Esophagus squamous epithelium (tissue), 5 donors: Measurements from ENCODE around the gene EBF4. TPM values are rescaled to one million over a fixed set of nuclear protein-coding genes. Genes with fewer than 3 reads are reported as not detected.
"Not testable (repeated sequence)": the region's sequence is repeated elsewhere in the genome, so short reads cannot be mapped to it uniquely, and the experiment has no call there.

ENCODE experiments used
- DNase-seq: peaks from one replicate; lab custom pipeline; 2025; lab: John Stamatoyannopoulos, UW
- H3K27ac ChIP-seq, 4 donors: fragments of 200-600 bp; sonication (generic); one replicate each; pipeline ENCODE4 v1.5.1; 2016 to 2019; ENCODE audit warnings: mild to moderate bottlenecking in 1 of 4
- H3K27me3 ChIP-seq, 4 donors: fragments of 200-600 bp; sonication (generic); 1 replicate in 3 of 4; 2 replicates in 1 of 4; pipeline versions ENCODE4 v1.5.1 to v1.6.0; 2017 to 2021; ENCODE audit warnings: antibody characterized with exemption in 1 of 4
- H3K36me3 ChIP-seq, 3 donors: fragments of 200-600 bp; sonication (generic); one replicate each; pipeline ENCODE4 v1.5.1; 2016 to 2019
- H3K4me1 ChIP-seq, 3 donors: fragments of 200-600 bp; sonication (generic); one replicate each; pipeline ENCODE4 v1.5.1; 2017 to 2019
- H3K4me3 ChIP-seq, 4 donors: fragments of 200-600 bp; sonication (generic); 1 replicate in 3 of 4; 2 replicates in 1 of 4; pipeline ENCODE4 v1.5.1; 2016 to 2019; ENCODE audit warnings: mild to moderate bottlenecking in 2 of 4, moderate library complexity in 1 of 4
- H3K9me3 ChIP-seq, 3 donors: fragments of 200-600 bp; sonication (generic); one replicate each; pipeline ENCODE4 v1.5.1; 2016 to 2019
- CTCF ChIP-seq, 6 experiments: fragments of 450-650 bp in 4 of 6; fragments of 200-600 bp in 2 of 6; sonication (generic) in 2 of 6; IDR thresholded peaks; one replicate each; pipeline ENCODE4 v1.5.1; 2016 to 2019; ENCODE audit warnings: antibody characterized with exemption in 6 of 6, mild to moderate bottlenecking in 4 of 6, moderate library complexity in 4 of 6
- POLR2A ChIP-seq, 4 donors: fragments of 450-650 bp; IDR thresholded peaks; one replicate each; pipeline ENCODE4 v1.6.1; 2017; ENCODE audit warnings: antibody characterized with exemption in 4 of 4, mild to moderate bottlenecking in 4 of 4, moderate library complexity in 3 of 4
- WGBS, 2 donors: methylation state at CpG; one replicate each; pipeline ENCODE4 v1.1.5; 2018; 5-methylcytosine and 5-hydroxymethylcytosine counted together
- intact Hi-C: fragments of 100-400 bp; cut with DNase I; formaldehyde crosslinking; loops from one replicate; pipeline ENCODE4 v1.15.0; 2022
- total RNA-seq, 4 donors: library from RNA; depleted of rRNA; stranded (reverse); fragments of >200 nt; gene quantifications; one replicate each; pipeline ENCODE4 v1.1.0, GENCODE V29; 2016
- donor health status: DM: yes; HTN: yes; CAD: no.

The EBF4 gene
- total RNA-seq, 4 donors from 2014 or later: 3.2 to 10.4 (median 7.2) TPM

GRCh38 chr20:2680046-2680445, 12.5 kb upstream of the EBF4 start:
- H3K27ac ChIP-seq: no peak overlapping the region
- peaks cover 0 to 6% (median 0%) of the 10 kb centered on the region in 4 donors for H3K27me3 ChIP-seq
- no peak for DNase-seq
- 70 to 79% methylated on average over 4 of the region's 4 CpGs for WGBS, 2 donors
- intact Hi-C loops: no loop called here
- no peaks in the 10 kb centered on the region for H3K9me3 ChIP-seq
- H3K36me3 ChIP-seq: no peaks in the 10 kb centered on the region
- no peaks in the 10 kb centered on the region for H3K4me1 ChIP-seq
- H3K4me3 ChIP-seq: no peak overlapping the region
- TF ChIP-seq POLR2A (IDR thresholded peaks at IDR 0.05): no peak

GRCh38 chr20:2682040-2682439, 10.5 kb upstream of the EBF4 start:
- DNase-seq, H3K36me3 ChIP-seq, intact Hi-C loops, H3K4me3 ChIP-seq, H3K9me3 ChIP-seq, H3K27ac ChIP-seq, H3K4me1 ChIP-seq: not testable (repeated sequence)
- peaks cover 0 to 22% (median 0%) of the 10 kb centered on the region in 4 donors for H3K27me3 ChIP-seq
- WGBS, 2 donors: 81 to 87% methylated on average over 3 of the region's 3 CpGs

GRCh38 chr20:2684817-2685216, 7.8 kb upstream of the EBF4 start:
- DNase-seq, H3K4me3 ChIP-seq, intact Hi-C loops, H3K36me3 ChIP-seq, H3K4me1 ChIP-seq, H3K27ac ChIP-seq, H3K9me3 ChIP-seq: not testable (repeated sequence)
- WGBS, 2 donors: 61 to 80% methylated on average over 4 of the region's 4 CpGs
- peaks cover 0 to 34% (median 0%) of the 10 kb centered on the region in 4 donors for H3K27me3 ChIP-seq

- Histone ChIP-seq H3K27me3 (peaks cover 0 to 44% (median 0%) of the 10 kb centered on the region in 4 donors), H3K9me3 (no peaks in the 10 kb centered on the region), H3K27ac (no peak overlapping the region), H3K4me1 (peaks cover 0 to 16% (median 7%) of the 10 kb centered on the region in 3 donors), H3K4me3 (no peak overlapping the region), H3K36me3 (no peaks in the 10 kb centered on the region)
- TF ChIP-seq CTCF (IDR thresholded peaks at IDR 0.05): no peak
- TF ChIP-seq POLR2A (IDR thresholded peaks at IDR 0.05): no peak
- intact Hi-C loops: no loop called here
- 39 to 42% methylated on average over 6 of the region's 6 CpGs for WGBS, 2 donors
- DNase-seq: no peak
Measured at GRCh38 chr20:2687514-2687913, 5.1 kb upstream of the EBF4 start.

GRCh38 chr20:2688041-2688591, 4.5 kb upstream of the EBF4 start:
- no peak for DNase-seq
- H3K4me1 ChIP-seq: peaks cover 0 to 17% (median 7%) of the 10 kb centered on the region in 3 donors

GRCh38 chr20:2690213-2690612, 2.4 kb upstream of the EBF4 start:
- H3K27ac ChIP-seq: no peak overlapping the region
- H3K4me1 ChIP-seq: peaks cover 6 to 33% (median 14%) of the 10 kb centered on the region in 3 donors
- no peaks in the 10 kb centered on the region for H3K36me3 ChIP-seq
- no peak overlapping the region for H3K4me3 ChIP-seq
- intact Hi-C loops: no loop called here
- no peak for DNase-seq
- peaks cover 0 to 63% (median 6%) of the 10 kb centered on the region in 4 donors for H3K27me3 ChIP-seq
- WGBS, 2 donors: 86 to 93% methylated on average over 3 of the region's 3 CpGs
- TF ChIP-seq CTCF (IDR thresholded peaks at IDR 0.05) (no peak), POLR2A (IDR thresholded peaks at IDR 0.05) (no peak)
- no peaks in the 10 kb centered on the region for H3K9me3 ChIP-seq

More at GRCh38 chr20:2688041-2688591, 4.5 kb upstream of the EBF4 start:
- Histone ChIP-seq H3K27ac (no peak overlapping the region), H3K9me3 (no peaks in the 10 kb centered on the region), H3K36me3 (no peaks in the 10 kb centered on the region), H3K27me3 (peaks cover 0 to 45% (median 0%) of the 10 kb centered on the region in 4 donors), H3K4me3 (no peak overlapping the region)
- WGBS, 2 donors: 34 to 44% methylated on average over 11 to 18 of the region's 18 CpGs
- intact Hi-C loops: no loop called here
- TF ChIP-seq POLR2A (IDR thresholded peaks at IDR 0.05) (no peak), CTCF (IDR thresholded peaks at IDR 0.05) (peak in 5 of 6 experiments; percentile 13 to 61 (median 48))
